K562 (cell line): ENCODE measurements around the gene KCTD7. TPM values are rescaled to one million over a fixed set of nuclear protein-coding genes. Genes with fewer than 3 reads are reported as not detected.

Experiments used
- CHD1 ChIP-seq: fragments of 200-600 bp; sonication (generic); IDR thresholded peaks from one replicate; pipeline ENCODE4 v1.6.1; 2012; ENCODE audit warnings: mild to moderate bottlenecking, moderate library complexity, low read length, inconsistent platforms
- GABPB1 ChIP-seq: sonication (generic); formaldehyde crosslinking; IDR thresholded peaks from 2 replicates; pipeline ENCODE4 v1.8.0; 2022; ENCODE audit warnings: mild to moderate bottlenecking, missing genetic modification reagents
- HDAC3 ChIP-seq: fragments of 450-650 bp; IDR thresholded peaks from 2 replicates; pipeline ENCODE4 v1.6.1; 2018; ENCODE audit warnings: borderline replicate concordance, mild to moderate bottlenecking, moderate library complexity; ENCODE audit not compliant: partially characterized antibody
- MEIS2 ChIP-seq: fragments of 450-650 bp; IDR thresholded peaks from 2 replicates; pipeline ENCODE4 v1.6.1; 2014; ENCODE audit warnings: mild to moderate bottlenecking; ENCODE audit not compliant: partially characterized antibody
- MNT ChIP-seq, 2 experiments: fragments of 450-650 bp; conservative IDR thresholded peaks; 2 replicates each; pipeline ENCODE4 v1.6.1; 2017; ENCODE audit warnings: mild to moderate bottlenecking in 2 of 2, moderate library complexity in 2 of 2
- PKNOX1 ChIP-seq: fragments of 450-650 bp; IDR thresholded peaks from 2 replicates; pipeline ENCODE4 v1.6.1; 2016
- RAD21 ChIP-seq, 2 experiments: fragments of 250-450 bp in 1 of 2; fragments of 450-650 bp in 1 of 2; sonication (Bioruptor Pico) in 1 of 2; formaldehyde crosslinking in 1 of 2; IDR thresholded peaks in 1 of 2; conservative IDR thresholded peaks in 1 of 2; 2 replicates each; pipeline versions ENCODE4 v1.4.0 to v1.8.0; 2020 to 2022; ENCODE audit warnings: mild to moderate bottlenecking in 2 of 2, moderate library complexity in 1 of 2
- VEZF1 ChIP-seq: fragments of 200-800 bp; sonication (Bioruptor generic); IDR thresholded peaks from 2 replicates; pipeline ENCODE4 v1.6.1; 2017; ENCODE audit warnings: missing genetic modification characterization, missing compliant biosample characterization
- YY1 ChIP-seq, 3 experiments: IDR thresholded peaks; 2 replicates each; pipeline ENCODE4 v1.6.1; 2011; ENCODE audit warnings: low read length in 2 of 3, mild to moderate bottlenecking in 2 of 3, moderate library complexity in 2 of 3, borderline replicate concordance in 1 of 3, control low read depth in 1 of 3, low read depth in 1 of 3; ENCODE audit not compliant: insufficient read depth in 3 of 3, insufficient replicate concordance in 2 of 3, control insufficient read depth in 1 of 3, insufficient read length in 1 of 3; ENCODE audit errors: extremely low read depth in 1 of 3
- ZBTB43 ChIP-seq: sonication (generic); formaldehyde crosslinking; IDR thresholded peaks from 2 replicates; pipeline ENCODE4 v1.8.0; 2023; ENCODE audit warnings: mild to moderate bottlenecking, missing genetic modification reagents
- ZNF197 ChIP-seq: fragments of 200-800 bp; sonication (Bioruptor generic); IDR thresholded peaks from 2 replicates; pipeline ENCODE4 v1.6.1; 2016; ENCODE audit warnings: low read depth, missing genetic modification characterization, missing compliant biosample characterization
- ZNF431 ChIP-seq: sonication (generic); formaldehyde crosslinking; IDR thresholded peaks from 2 replicates; pipeline ENCODE4 v1.8.0; 2022; ENCODE audit warnings: mild to moderate bottlenecking, missing genetic modification reagents
- ZNF609 ChIP-seq: sonication (generic); formaldehyde crosslinking; IDR thresholded peaks from 2 replicates; pipeline ENCODE4 v1.8.1; 2023; ENCODE audit warnings: missing genetic modification reagents, mild to moderate bottlenecking, borderline replicate concordance
- polyA plus RNA-seq, 8 experiments: library from polyadenylated mRNA; depleted of rRNA in 4 of 8; stranded (reverse) in 5 of 8; unstranded in 3 of 8; fragments of >200 nt; fragmentation: Nextera tagmentation in 2 of 8; fragmentation: Illumina TruSeq in 1 of 8; extraction: Ambion mirVana in 2 of 8; extraction: Trizol in 1 of 8; gene quantifications; 2 replicates each; pipeline versions ENCODE4 v1.2.1 to v1.2.3, GENCODE V29; 2011 to 2014; ENCODE audit warnings: inconsistent platforms in 1 of 8, missing spikeins in 1 of 8
- total RNA-seq, 7 experiments: library from RNA; depleted of rRNA in 6 of 7; stranded (reverse); fragments of >200 nt in 6 of 7; fragmentation: Illumina TruSeq in 2 of 7; extraction: Trizol in 2 of 7; gene quantifications; 2 replicates each; pipeline versions ENCODE4 v1.2.1 to v1.2.3, GENCODE V29; 2011 to 2021; ENCODE audit warnings: low replicate concordance in 1 of 7

KCTD7 gene
- total and polyA plus RNA-seq, 9 of the 15 experiments (the other 6 are each of a cell fraction or from before 2014, with no cell fraction given) = 1.5 to 26.0 (median 9.0) TPM

GRCh38 chr7:66654275-66655112 is 25.8 kb downstream of the KCTD7 start (continued):
- TF ChIP-seq RAD21 (CRISPR knock-in tag; conservative IDR thresholded peaks at IDR 0.05 in 1 of 2, IDR thresholded peaks at IDR 0.05 in 1 of 2) (no peak; a peak in 1 of 4 replicates), ZNF431 (CRISPR knock-in tag) (peak; percentile 80), PKNOX1 (peak; percentile 62), MEIS2 (peak; percentile 79), ZNF609 (CRISPR knock-in tag) (no peak; the same call in 1 of the 2 replicates), ZNF197 (CRISPR knock-in tag) (peak; percentile 77; the same call in 1 of the 2 replicates), ZBTB43 (CRISPR knock-in tag) (peak; percentile 19; the same call in 1 of the 2 replicates), CHD1 (peak; percentile 62), VEZF1 (peak; percentile 83), GABPB1 (peak; percentile 99), HDAC3 (no peak), YY1 (IDR thresholded peaks at IDR 0.05; ENCODE audit: borderline replicate concordance in 1 of 3, control insufficient read depth in 1 of 3, extremely low read depth in 1 of 3, insufficient read depth in 3 of 3, insufficient read length in 1 of 3, insufficient replicate concordance in 2 of 3, low read depth in 1 of 3, low read length in 2 of 3) (peak in 2 of 3 experiments; percentile 61 to 63), MNT (conservative IDR thresholded peaks at IDR 0.05) (peak; percentile 91 to 95)
